ENCODE data around the gene PPM1H.

GRCh38 chr12:62757048-62757447 is 177.9 kb downstream of the PPM1H start:
- TF ChIP-seq, protein P1, sequence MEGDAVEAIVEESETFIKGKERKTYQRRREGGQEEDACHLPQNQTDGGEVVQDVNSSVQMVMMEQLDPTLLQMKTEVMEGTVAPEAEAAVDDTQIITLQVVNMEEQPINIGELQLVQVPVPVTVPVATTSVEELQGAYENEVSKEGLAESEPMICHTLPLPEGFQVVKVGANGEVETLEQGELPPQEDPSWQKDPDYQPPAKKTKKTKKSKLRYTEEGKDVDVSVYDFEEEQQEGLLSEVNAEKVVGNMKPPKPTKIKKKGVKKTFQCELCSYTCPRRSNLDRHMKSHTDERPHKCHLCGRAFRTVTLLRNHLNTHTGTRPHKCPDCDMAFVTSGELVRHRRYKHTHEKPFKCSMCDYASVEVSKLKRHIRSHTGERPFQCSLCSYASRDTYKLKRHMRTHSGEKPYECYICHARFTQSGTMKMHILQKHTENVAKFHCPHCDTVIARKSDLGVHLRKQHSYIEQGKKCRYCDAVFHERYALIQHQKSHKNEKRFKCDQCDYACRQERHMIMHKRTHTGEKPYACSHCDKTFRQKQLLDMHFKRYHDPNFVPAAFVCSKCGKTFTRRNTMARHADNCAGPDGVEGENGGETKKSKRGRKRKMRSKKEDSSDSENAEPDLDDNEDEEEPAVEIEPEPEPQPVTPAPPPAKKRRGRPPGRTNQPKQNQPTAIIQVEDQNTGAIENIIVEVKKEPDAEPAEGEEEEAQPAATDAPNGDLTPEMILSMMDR (IDR thresholded peaks at IDR 0.05): no peak
- no peak for TF ChIP-seq POLR2A (IDR thresholded peaks at IDR 0.05)
